Endothelial cell of umbilical vein (primary cell): Measurements from ENCODE around the gene KLF4. TPM values are rescaled to one million over a fixed set of nuclear protein-coding genes. Genes with fewer than 3 reads are reported as not detected.

ENCODE experiments used
- BruUV-seq: library from RNA; stranded (reverse); fragments of 400-500 nt; replicated peaks from 2 replicates; lab custom pipeline; 2021; lab: Mats Ljungman, UMichigan
- CTCF ChIA-PET: fragments of 300-600, 350-600 bp; sonication (Branson Sonifier 250); formaldehyde crosslinking; loops from one replicate; lab custom pipeline; 2021; ENCODE audit warnings: antibody characterized with exemption, inconsistent platforms; lab: Charles Lee
- POLR2A ChIA-PET: fragments of 300-600, 350-600 bp; sonication (Branson Sonifier 250); formaldehyde crosslinking; loops from one replicate; lab custom pipeline; 2021; ENCODE audit warnings: antibody characterized with exemption, inconsistent platforms; lab: Charles Lee
- DNase-seq: peaks from one replicate; pipeline ENCODE4 v3.0.0-alpha.2; 2011; ENCODE audit warnings: low read depth, low spot score
- FAIRE-seq: peaks from 2 replicates; lab custom pipeline; 2011; peaks lifted over from hg19 to GRCh38; lab: Jason Lieb, UNC
- H2AFZ ChIP-seq: 2 replicates; pipeline ENCODE4 v1.6.0; 2012; ENCODE audit warnings: low read depth, low read length, control low read depth, inconsistent platforms
- H3K27ac ChIP-seq: 2 replicates; pipeline ENCODE4 v1.5.1; 2011; ENCODE audit warnings: low read depth, mild to moderate bottlenecking, control low read depth, low read length, moderate library complexity; ENCODE audit not compliant: insufficient read depth
- H3K27me3 ChIP-seq, 2 experiments: 2 replicates each; pipeline versions ENCODE4 v1.6.0 to v1.6.1; 2011; ENCODE audit warnings: low read length in 2 of 2, mixed read lengths in 1 of 2; ENCODE audit not compliant: control insufficient read depth in 2 of 2, insufficient read depth in 2 of 2
- H3K36me3 ChIP-seq, 2 experiments: 2 replicates in 1 of 2; 3 replicates in 1 of 2; pipeline ENCODE4 v1.5.1; 2011; ENCODE audit warnings: low read length in 2 of 2, mild to moderate bottlenecking in 1 of 2, moderate library complexity in 1 of 2; ENCODE audit not compliant: control insufficient read depth in 2 of 2, insufficient read depth in 2 of 2; ENCODE audit errors: extremely low read depth in 1 of 2
- H3K4me1 ChIP-seq: 3 replicates; pipeline ENCODE4 v1.5.1; 2011; ENCODE audit warnings: mild to moderate bottlenecking, low read length; ENCODE audit not compliant: control insufficient read depth, insufficient read depth; ENCODE audit errors: extremely low read depth
- H3K4me2 ChIP-seq: 2 replicates; pipeline ENCODE4 v1.6.1; 2011; ENCODE audit warnings: low read length, control low read depth, mixed read lengths; ENCODE audit not compliant: insufficient read depth
- H3K4me3 ChIP-seq, 3 experiments: fragments of 200-600 bp in 1 of 3; sonication (generic), shearing (Covaris generic) in 1 of 3; replicated peaks in 1 of 3; 2 replicates each; pipeline ENCODE4 v1.5.1; 2011 to 2016; ENCODE audit warnings: control low read depth in 3 of 3, low read length in 3 of 3, mild to moderate bottlenecking in 2 of 3, inconsistent platforms in 1 of 3, low read depth in 1 of 3, moderate library complexity in 1 of 3; ENCODE audit not compliant: insufficient read depth in 1 of 3
- H3K79me2 ChIP-seq: 2 replicates; pipeline ENCODE4 v1.6.0; 2012; ENCODE audit warnings: low read length, inconsistent platforms; ENCODE audit not compliant: control insufficient read depth, insufficient read depth
- H3K9ac ChIP-seq: replicated peaks from 2 replicates; pipeline ENCODE3; 2011; ENCODE audit warnings: low read length, control low read depth; ENCODE audit not compliant: insufficient read depth; ENCODE audit errors: extremely low read depth
- H3K9me1 ChIP-seq: replicated peaks from 3 replicates; pipeline ENCODE4 v1.6.0; 2011; ENCODE audit warnings: mild to moderate bottlenecking, low read length; ENCODE audit not compliant: control insufficient read depth, insufficient read depth; ENCODE audit errors: extremely low read depth
- H3K9me3 ChIP-seq: replicated peaks from 2 replicates; pipeline ENCODE4 v1.5.1; 2012; ENCODE audit warnings: low read length, inconsistent platforms; ENCODE audit not compliant: control insufficient read depth, insufficient read depth
- H4K20me1 ChIP-seq: replicated peaks from 2 replicates; pipeline ENCODE3; 2011; ENCODE audit warnings: mild to moderate bottlenecking, low read length; ENCODE audit not compliant: control insufficient read depth, insufficient read depth; ENCODE audit errors: extremely low read depth
- CTCF ChIP-seq, 2 donors: IDR thresholded peaks; 1 replicate in 1 of 2; 2 replicates in 1 of 2; pipeline ENCODE4 v1.5.1; 2011; ENCODE audit warnings: low read length in 2 of 2, mild to moderate bottlenecking in 2 of 2, moderate library complexity in 2 of 2, control low read depth in 1 of 2, inconsistent platforms in 1 of 2, low read depth in 1 of 2; ENCODE audit not compliant: insufficient read depth in 1 of 2; ENCODE audit errors: extremely low read depth in 1 of 2
- EZH2 ChIP-seq: IDR thresholded peaks from 2 replicates; pipeline ENCODE4 v1.6.1; 2012; ENCODE audit warnings: borderline replicate concordance, low read depth, mild to moderate bottlenecking, moderate library complexity, low read length, inconsistent platforms; ENCODE audit not compliant: severe bottlenecking
- FOS ChIP-seq: IDR thresholded peaks from 2 replicates; pipeline ENCODE4 v1.6.1; 2011; ENCODE audit warnings: mild to moderate bottlenecking, low read length, moderate library complexity, borderline replicate concordance; ENCODE audit not compliant: insufficient read depth
- GATA2 ChIP-seq: IDR thresholded peaks from 2 replicates; pipeline ENCODE4 v1.7.0; 2011; ENCODE audit warnings: low read depth, mild to moderate bottlenecking, moderate library complexity, mixed read lengths, low read length; ENCODE audit not compliant: insufficient read length, insufficient read depth
- JUN ChIP-seq: IDR thresholded peaks from 2 replicates; pipeline ENCODE4 v1.6.1; 2011; ENCODE audit warnings: borderline replicate concordance, low read depth; ENCODE audit not compliant: insufficient read length, insufficient read depth
- MAX ChIP-seq: IDR thresholded peaks from 2 replicates; pipeline ENCODE4 v1.6.1; 2011; ENCODE audit not compliant: insufficient read depth, insufficient read length
- MYC ChIP-seq: IDR thresholded peaks from one replicate; pipeline ENCODE4 v1.6.1; 2011; ENCODE audit warnings: mild to moderate bottlenecking, low read depth, low read length
- POLR2A ChIP-seq: IDR thresholded peaks from 2 replicates; pipeline ENCODE4 v1.6.1; 2012; ENCODE audit warnings: low read depth, mild to moderate bottlenecking, control low read depth, low read length
- POLR2AphosphoS5 ChIP-seq: IDR thresholded peaks from 2 replicates; pipeline ENCODE4 v1.6.1; 2012; ENCODE audit warnings: low read depth, mild to moderate bottlenecking, control low read depth, low read length, moderate library complexity; ENCODE audit not compliant: insufficient read depth
- dilution Hi-C: fragments of 300-500 bp; cut with MboI; formaldehyde crosslinking; loops from one replicate; pipeline ENCODE4 v1.15.0; 2019; ENCODE audit warnings: low sequenced_read_pairs; ENCODE audit not compliant: extremely low pct_ligation_motif_present
- intact Hi-C: fragments of 100-400 bp; cut with micrococcal nuclease; formaldehyde crosslinking; loops from one replicate; pipeline ENCODE4 v1.10.0; 2022
- polyA plus RNA-seq, 4 experiments: library from polyadenylated mRNA; depleted of rRNA in 3 of 4; stranded (reverse) in 3 of 4; unstranded in 1 of 4; fragments of >200 nt; gene quantifications; 2 replicates each; pipeline versions ENCODE4 v1.2.1 to v1.2.3, GENCODE V29; 2011 to 2012; ENCODE audit warnings: missing spikeins in 1 of 4
- total RNA-seq: library from RNA; stranded (reverse); gene quantifications from 2 replicates; pipeline ENCODE4 v1.2.3, GENCODE V29; 2021

Gene KLF4
- total and polyA plus RNA-seq, 2 donors (not counting 3 experiments of a cell fraction or from before 2014, with no cell fraction given) = 1.5 to 2.4 TPM

- no peaks in the 10 kb centered on the region for H3K36me3 ChIP-seq
- DNase-seq (no peak), FAIRE-seq (no peak)
- no peaks in the 10 kb centered on the region for H4K20me1 ChIP-seq
- no peaks in the 10 kb centered on the region for H3K4me1 ChIP-seq
- no TSS peak for BruUV-seq
- CTCF ChIA-PET = interaction anchor here (0.8 kb wide), 1 partner anchor 1290 kb away, joined by 3 read pairs; no protein-coding TSS in a partner anchor
- no peak overlapping the region for H3K4me3 ChIP-seq
- no peak overlapping the region for H2AFZ ChIP-seq
- H3K9me1 ChIP-seq = no peaks in the 10 kb centered on the region
- H3K27me3 ChIP-seq = no peaks in the 10 kb centered on the region
- TF ChIP-seq JUN (no peak), MAX (no peak), GATA2 (no peak), POLR2A (no peak), POLR2AphosphoS5 (no peak), CTCF (IDR thresholded peaks at IDR 0.05; ENCODE audit: extremely low read depth in 1 of 2, insufficient read depth in 1 of 2, low read depth in 1 of 2, low read length in 2 of 2) (no peak), FOS (no peak), MYC (no peak), EZH2 (no peak)
- POLR2A ChIA-PET = no interaction called here
- dilution Hi-C loops (no loop called here), intact Hi-C loops (no loop called here)
- H3K9ac ChIP-seq = no peak overlapping the region
- H3K27ac ChIP-seq = no peak overlapping the region
- no peaks in the 10 kb centered on the region for H3K79me2 ChIP-seq
- H3K9me3 ChIP-seq = no peaks in the 10 kb centered on the region
- no peak overlapping the region for H3K4me2 ChIP-seq
These were observed 16.8 kb downstream of the KLF4 start for GRCh38 chr9:107472581-107473340.
